ENCODE data around the gene KITLG.

DNA sequence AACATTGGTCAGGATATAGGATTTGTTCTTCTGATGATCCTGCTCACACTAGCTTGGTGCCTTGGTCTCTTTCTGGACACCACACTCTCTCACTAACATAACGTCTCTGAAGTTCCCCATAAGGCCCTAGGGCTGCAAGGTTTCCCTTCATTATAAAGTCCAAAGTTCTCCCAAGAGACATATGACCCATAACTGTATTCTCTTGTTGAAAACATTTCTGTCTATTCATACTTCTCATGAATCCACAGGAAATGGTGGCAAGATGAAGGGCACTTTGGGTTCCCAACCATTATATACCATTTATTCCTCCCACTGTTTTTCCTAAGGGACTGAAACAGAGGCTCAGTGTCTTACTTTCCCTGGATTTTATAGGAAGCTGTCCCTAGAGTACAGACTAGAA lies 37.1 kb upstream of the KITLG start:
- TF ChIP-seq POLR2A (IDR thresholded peaks at IDR 0.05), result no peak
- TF ChIP-seq, protein P1, sequence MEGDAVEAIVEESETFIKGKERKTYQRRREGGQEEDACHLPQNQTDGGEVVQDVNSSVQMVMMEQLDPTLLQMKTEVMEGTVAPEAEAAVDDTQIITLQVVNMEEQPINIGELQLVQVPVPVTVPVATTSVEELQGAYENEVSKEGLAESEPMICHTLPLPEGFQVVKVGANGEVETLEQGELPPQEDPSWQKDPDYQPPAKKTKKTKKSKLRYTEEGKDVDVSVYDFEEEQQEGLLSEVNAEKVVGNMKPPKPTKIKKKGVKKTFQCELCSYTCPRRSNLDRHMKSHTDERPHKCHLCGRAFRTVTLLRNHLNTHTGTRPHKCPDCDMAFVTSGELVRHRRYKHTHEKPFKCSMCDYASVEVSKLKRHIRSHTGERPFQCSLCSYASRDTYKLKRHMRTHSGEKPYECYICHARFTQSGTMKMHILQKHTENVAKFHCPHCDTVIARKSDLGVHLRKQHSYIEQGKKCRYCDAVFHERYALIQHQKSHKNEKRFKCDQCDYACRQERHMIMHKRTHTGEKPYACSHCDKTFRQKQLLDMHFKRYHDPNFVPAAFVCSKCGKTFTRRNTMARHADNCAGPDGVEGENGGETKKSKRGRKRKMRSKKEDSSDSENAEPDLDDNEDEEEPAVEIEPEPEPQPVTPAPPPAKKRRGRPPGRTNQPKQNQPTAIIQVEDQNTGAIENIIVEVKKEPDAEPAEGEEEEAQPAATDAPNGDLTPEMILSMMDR (IDR thresholded peaks at IDR 0.05), result no peak
